Stimulated activated CD8-positive, alpha-beta memory T cell treated with anti-CD3 and anti-CD28 coated beads, Interleukin-12 subunit alpha, Interleukin-12 subunit beta, amount 100 ng/mL, for 1 hour (primary cell): ENCODE measurements around the gene LLGL2.

Experiments
- DNase-seq: peaks from one replicate; pipeline ENCODE4 v3.0.0-alpha.2; 2020; ENCODE audit warnings: low read depth

LLGL2 gene

GRCh38 chr17:75523647-75524046, 1.9 kb upstream of the LLGL2 start:
- DNase-seq: no peak

- DNase-seq: no peak
Observed at GRCh38 chr17:75524269-75524969, 1.1 kb upstream of the LLGL2 start.

- no peak for DNase-seq
Observed at GRCh38 chr17:75525806-75526554, 483 bp downstream of the LLGL2 start.

GRCh38 chr17:75526555-75527270, 1.2 kb downstream of the LLGL2 start:
- DNase-seq: no peak

- no peak for DNase-seq
Observed at GRCh38 chr17:75530837-75531720, 5.6 kb downstream of the LLGL2 start.

- DNase-seq: no peak
Observed at GRCh38 chr17:75531721-75532072, 6.2 kb downstream of the LLGL2 start.

GRCh38 chr17:75535119-75535537, 9.6 kb downstream of the LLGL2 start:
- peak; percentile 41 for DNase-seq

GRCh38 chr17:75535871-75536270, 10.4 kb downstream of the LLGL2 start:
- no peak for DNase-seq

GRCh38 chr17:75536366-75536765, 10.9 kb downstream of the LLGL2 start:
- DNase-seq: no peak

- no peak for DNase-seq
Observed at GRCh38 chr17:75539967-75540729, 14.7 kb downstream of the LLGL2 start.

- no peak for DNase-seq
Observed at GRCh38 chr17:75540923-75541503, 15.5 kb downstream of the LLGL2 start.

GRCh38 chr17:75542229-75542628, 16.7 kb downstream of the LLGL2 start:
- DNase-seq: no peak

- DNase-seq: no peak
Observed at GRCh38 chr17:75542728-75543336, 17.3 kb downstream of the LLGL2 start.

- no peak for DNase-seq
Observed at GRCh38 chr17:75544250-75544649, 18.8 kb downstream of the LLGL2 start.

GRCh38 chr17:75546181-75546580, 20.7 kb downstream of the LLGL2 start:
- DNase-seq: no peak

GRCh38 chr17:75547091-75547490, 21.6 kb downstream of the LLGL2 start:
- DNase-seq: no peak

- DNase-seq: no peak
Observed at GRCh38 chr17:75548813-75549212, 23.3 kb downstream of the LLGL2 start.

- DNase-seq: no peak
Observed at GRCh38 chr17:75549246-75550138, 24.0 kb downstream of the LLGL2 start.

GRCh38 chr17:75550139-75550465, 24.6 kb downstream of the LLGL2 start:
- no peak for DNase-seq

- DNase-seq: no peak
Observed at GRCh38 chr17:75551266-75551665, 25.8 kb downstream of the LLGL2 start.
